CD4-positive, alpha-beta T cell treated with Interleukin-10 for 1 hour (primary cell): ENCODE data around the gene ASXL1.

Experiments
- DNase-seq: peaks from one replicate; pipeline ENCODE4 v3.0.0-alpha.2; 2020

Gene ASXL1

GRCh38 chr20:32442630-32443373 lies 84.7 kb downstream of the ASXL1 start:
- DNase-seq, result no peak

- no peak for DNase-seq
Observed at GRCh38 chr20:32443386-32443974, 85.3 kb downstream of the ASXL1 start.

- DNase-seq, result no peak
Observed at GRCh38 chr20:32444474-32445220, 86.5 kb downstream of the ASXL1 start.

- peak; percentile 10 for DNase-seq
Observed at GRCh38 chr20:32445539-32446273, 87.6 kb downstream of the ASXL1 start.

GRCh38 chr20:32446301-32447100 lies 88.4 kb downstream of the ASXL1 start:
- no peak for DNase-seq

DNA sequence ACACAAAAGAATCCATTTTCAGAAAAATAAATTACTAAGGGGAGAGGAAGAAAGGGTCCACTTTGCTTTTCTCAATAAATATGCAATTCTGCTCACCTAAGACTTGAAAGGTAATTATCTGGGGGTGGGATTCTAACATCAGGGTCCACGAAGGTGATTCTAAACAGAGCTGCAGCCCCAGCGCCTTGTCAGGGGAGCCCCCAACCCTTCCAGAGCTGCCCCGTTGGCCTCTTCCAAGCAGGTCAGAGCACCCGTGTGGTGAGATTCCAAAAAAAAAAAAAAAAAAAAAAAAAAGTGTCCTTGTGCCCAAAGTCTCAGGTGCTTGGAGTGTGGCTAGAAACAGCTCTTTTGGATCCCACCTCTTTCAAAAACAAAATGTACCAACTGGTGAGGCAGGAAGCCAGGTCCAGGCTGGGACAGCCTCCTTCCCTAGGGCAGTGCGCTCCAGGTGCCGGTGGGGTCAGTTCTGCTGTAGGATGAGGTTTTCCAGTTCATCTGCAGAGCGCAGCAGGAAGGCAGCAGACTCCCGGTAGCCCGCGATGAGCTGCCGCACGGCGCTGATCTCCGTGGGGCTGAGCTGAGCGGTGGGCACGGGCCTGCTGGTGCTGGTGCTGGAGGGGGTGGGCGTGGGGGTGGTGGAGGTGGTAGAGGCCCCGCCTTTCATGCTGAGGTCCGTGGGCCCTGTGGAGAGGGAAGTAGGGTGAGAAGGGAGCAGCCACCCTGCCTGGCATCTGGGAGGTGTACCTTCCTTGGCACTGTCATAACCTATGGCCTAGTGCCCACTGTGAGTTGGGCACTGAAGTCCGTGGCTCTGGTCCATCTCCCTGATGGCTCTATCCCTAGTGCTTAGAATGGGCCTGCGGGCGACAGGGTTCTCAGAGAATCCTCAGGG lies 89.3 kb downstream of the ASXL1 start:
- no peak for DNase-seq

DNA sequence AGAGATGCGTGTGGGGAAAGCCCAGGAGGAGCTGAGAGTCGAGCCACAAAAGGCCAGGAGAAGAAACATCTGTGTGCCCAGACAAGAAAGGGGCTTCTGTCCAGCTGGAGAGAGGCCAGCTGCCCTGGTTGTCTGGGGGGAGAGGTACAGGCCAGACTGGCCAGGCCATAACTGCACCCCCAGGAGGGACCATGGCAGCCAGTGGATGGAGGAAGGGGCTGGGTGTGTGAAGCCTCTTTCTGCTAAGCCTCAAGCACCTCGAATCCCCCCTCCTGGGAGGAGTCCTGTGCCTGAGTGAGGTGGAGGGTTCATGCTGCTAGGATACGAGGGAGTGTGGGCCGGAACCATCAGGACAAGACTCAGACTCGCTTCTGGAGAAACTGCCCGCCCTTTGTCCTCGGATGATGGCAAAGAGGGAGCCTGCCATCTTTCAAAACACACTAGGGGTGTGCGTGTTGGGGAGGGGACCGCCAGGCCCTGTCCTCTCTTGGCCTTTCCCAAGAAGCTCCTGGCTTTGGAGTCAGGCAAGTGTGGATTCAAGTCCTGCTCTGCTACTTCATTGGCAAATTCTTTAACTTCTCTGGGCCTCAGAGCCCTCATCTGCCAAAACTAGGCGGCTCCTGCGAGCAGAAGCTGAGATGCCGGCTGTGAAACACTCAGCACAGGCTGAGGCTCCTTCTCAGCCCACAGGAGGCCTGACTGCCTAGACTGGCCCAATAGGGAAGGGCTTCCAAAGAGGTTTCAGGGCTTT lies 90.3 kb downstream of the ASXL1 start:
- DNase-seq, result no peak

GRCh38 chr20:32449057-32449889 lies 91.1 kb downstream of the ASXL1 start:
- no peak for DNase-seq

DNA sequence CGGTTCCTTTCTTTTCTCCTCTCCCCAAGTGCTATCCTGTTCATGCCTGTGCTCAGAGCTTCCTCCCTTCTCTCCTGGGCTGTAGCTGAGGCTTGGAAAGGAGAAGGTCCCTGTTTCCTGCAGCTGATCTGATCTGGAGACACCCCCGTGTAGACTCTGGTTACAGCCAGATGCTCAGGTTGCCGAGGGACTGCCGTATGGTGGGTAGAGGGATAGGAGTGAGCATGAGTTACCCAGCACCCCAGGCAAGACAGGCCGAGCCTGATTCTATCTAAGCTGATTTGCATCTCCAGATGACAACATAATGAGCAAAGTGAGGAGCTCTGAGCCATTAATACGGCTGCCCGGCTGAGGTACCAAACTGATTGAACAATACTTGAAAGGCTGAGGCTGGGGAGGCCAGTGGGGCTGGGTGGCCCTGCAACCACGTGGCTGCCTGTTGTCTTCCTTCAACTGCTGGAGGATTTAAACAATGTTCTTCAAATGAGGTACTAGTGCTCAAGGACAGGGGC lies 91.8 kb downstream of the ASXL1 start:
- DNase-seq, result no peak

DNA sequence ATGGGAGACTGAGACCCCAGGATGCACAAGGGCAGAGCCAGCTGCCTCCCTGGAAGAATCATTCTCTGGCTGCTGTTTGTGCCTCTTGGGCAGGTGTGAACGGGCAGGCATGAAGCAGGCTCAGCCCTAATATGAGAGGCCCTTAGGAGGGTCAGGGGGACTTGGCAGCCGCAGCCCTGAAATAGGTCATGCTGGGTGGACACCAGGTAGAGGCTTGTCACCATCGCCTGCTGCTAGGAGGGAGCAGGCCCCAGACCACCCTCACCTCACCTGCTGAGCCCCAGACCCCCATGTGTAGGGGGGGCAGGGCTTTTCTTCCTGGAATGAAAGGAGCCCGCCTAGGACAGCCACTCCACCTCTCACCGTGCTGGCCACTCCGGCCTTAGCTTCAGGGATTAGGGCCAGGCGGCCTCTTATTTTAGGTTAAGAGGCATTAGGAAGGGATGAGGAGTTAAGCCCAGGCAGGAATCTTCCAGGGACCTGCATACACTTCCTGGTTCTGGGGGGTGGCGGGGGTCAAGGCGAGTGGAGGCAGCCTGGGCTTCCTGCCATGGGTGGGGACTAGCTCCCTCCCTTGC lies 92.4 kb downstream of the ASXL1 start:
- no peak for DNase-seq

DNA sequence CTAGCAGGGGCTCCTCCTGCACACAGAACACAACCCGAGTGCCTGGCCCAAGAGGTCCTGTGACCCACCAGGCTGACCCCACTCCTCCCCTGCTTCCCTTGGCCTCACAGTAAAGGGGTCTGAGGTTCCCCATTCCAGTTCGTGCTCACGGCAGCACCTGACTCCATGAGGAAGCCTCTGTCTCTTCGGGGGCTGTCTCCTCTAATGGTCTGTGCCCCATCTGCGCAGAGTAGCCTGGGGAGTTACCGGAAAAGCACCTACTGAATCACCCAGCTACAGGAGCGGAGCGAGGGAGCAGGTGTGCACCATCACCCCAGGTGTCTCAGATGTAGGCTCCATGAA lies 93.2 kb downstream of the ASXL1 start:
- DNase-seq, result no peak

- DNase-seq, result no peak
Observed at GRCh38 chr20:32451682-32452461, 93.7 kb downstream of the ASXL1 start.

GRCh38 chr20:32452776-32453466 lies 94.8 kb downstream of the ASXL1 start:
- DNase-seq, result no peak

- no peak for DNase-seq
Observed at GRCh38 chr20:32453467-32454163, 95.5 kb downstream of the ASXL1 start.

DNA sequence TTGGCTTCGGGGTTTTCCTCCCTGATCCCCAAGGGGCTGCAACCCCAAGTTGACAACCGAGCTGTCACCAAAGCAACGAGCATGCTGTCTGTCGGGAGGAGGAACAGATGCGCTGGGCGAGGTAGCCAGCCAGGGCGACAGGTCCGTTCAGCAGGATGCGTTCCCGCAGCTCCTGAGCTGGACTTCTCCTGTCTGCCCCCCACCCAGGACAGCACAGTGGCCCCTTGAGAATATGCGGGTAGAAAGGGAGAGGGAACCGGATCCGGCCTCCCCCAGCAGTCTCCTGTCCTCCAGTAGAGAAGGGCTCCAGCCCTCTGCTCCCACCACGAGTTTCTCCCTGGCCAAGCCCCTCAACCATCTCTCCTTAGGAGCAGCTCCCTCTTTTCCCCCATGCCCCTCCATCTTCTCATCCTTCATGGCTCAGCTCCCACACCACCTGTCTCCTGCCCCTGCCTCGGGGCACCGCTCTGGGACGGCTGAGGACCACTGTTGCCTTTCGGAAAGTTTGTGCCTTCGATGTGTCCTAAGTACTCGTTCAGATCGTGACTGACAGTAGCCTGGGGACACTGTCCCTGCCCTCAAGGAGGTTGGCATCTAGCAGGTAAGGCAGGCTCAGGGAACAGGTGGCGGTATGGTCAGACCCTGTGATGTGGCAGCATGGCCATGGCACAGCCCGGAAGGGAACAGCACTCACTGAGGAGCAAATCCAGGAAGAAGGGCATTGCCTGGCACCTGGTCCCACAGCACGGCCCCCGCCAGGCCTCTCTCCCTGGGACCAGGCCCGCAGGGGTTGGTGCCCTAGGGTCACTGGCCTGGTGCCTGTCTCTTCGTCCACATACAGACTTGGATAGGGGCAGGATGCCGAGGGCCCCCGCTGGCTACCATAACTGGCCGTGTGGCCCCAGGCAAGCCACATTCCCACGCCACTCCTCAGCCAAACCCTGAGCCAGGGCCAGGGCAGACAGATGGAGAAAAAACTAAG lies 96.3 kb downstream of the ASXL1 start:
- no peak for DNase-seq
